GM19397 (cell line): Measurements from ENCODE around the gene TRAPPC6A.
A peak's percentile ranks its signal among the peaks of the same experiment; 100 is the strongest.

Experiments
- ATAC-seq: cut with Tn5 transposase; IDR thresholded peaks from one replicate; pipeline ENCODE4 v1.9.1; 2021; ENCODE audit warnings: mild to moderate bottlenecking, moderate library complexity; ENCODE audit not compliant: unreplicated experiment

Gene TRAPPC6A, protein sequence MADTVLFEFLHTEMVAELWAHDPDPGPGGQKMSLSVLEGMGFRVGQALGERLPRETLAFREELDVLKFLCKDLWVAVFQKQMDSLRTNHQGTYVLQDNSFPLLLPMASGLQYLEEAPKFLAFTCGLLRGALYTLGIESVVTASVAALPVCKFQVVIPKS

DNA sequence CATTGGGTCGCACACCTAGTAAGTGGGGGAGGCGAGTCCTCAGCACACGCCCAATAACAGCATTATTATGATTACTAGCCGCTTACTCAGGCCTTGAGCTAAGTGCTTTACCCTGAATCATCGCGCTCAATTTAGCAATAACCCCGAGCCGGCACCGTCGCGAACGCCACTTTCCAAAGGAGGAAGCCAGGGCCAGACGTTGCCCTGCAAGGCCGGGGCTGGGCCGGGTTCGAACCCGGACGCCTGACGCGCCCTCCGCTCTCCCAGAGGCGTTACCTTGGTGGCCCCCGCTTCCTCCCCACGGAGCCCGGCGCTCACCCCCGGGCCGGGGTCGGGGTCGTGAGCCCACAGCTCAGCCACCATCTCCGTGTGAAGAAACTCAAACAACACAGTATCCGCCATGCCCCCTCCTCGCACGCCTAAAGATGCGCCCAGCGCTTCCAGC is at the start of gene TRAPPC6A:
Gene TRAPPC6A, minus strand, starts transcription at position 421 of the 445 bp plus-strand sequence. Its CDS starts 19 bp downstream, at position 402.
- peak; percentile 5 for ATAC-seq

DNA sequence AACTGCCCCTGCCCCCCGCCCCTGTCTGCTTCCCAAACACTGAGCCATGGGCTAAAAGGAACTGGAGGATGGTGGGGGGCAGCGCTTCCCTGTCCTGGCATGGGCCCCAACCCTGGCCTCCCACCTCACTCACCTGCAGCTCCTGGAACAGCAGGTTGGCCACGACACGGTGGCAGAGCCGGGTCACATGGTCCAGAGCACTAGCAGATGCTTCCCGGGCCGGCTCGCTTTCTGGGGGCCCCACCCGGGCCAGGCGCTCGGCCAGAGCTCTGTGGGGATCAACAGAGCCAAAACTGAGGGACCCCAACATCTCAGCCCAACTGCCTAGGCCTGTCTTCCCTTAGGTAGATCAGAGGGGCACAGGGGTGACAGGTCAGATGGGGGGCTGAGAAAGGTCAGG is 46.6 kb upstream of the TRAPPC6A start:
- no peak for ATAC-seq

DNA sequence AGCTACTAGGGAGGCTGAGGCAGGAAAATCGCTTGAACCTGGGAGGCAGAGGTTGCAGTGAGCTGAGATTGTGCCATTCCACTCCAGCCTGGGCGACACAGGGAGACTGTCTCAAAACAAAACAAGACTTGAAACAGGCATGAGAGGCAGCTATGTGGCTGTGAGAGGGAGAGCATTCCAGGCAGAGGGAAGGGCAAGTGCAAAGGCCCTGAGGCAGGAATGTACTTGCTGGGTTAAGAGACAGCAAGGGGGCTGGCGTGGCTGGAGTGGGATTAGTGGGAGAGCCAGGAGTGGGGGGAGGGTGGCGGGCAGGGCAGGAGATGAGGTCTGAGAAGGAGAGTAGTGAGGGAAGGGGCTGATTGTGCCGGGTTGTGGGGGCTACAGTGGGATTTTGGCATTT is 45.8 kb upstream of the TRAPPC6A start:
- ATAC-seq, result no peak

DNA sequence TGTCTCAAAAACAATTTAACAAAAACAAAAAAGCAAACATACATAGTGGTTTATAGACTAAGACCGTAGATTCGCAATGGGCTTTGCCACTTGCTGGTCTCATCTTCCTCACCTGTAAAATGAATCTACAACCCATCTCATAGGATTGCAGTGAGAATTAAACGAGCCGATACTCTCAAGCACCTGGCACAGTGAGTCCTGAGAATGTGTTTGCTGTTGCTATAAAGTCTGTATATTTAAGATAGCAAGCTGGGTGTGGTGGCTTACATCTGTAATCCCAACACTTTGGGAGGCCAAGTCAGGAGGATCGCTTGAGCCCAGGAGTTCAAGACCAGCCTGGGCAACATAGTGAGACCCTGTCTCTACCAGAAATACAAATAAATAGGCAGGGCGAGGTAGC is 44.7 kb upstream of the TRAPPC6A start:
- ATAC-seq, result no peak

DNA sequence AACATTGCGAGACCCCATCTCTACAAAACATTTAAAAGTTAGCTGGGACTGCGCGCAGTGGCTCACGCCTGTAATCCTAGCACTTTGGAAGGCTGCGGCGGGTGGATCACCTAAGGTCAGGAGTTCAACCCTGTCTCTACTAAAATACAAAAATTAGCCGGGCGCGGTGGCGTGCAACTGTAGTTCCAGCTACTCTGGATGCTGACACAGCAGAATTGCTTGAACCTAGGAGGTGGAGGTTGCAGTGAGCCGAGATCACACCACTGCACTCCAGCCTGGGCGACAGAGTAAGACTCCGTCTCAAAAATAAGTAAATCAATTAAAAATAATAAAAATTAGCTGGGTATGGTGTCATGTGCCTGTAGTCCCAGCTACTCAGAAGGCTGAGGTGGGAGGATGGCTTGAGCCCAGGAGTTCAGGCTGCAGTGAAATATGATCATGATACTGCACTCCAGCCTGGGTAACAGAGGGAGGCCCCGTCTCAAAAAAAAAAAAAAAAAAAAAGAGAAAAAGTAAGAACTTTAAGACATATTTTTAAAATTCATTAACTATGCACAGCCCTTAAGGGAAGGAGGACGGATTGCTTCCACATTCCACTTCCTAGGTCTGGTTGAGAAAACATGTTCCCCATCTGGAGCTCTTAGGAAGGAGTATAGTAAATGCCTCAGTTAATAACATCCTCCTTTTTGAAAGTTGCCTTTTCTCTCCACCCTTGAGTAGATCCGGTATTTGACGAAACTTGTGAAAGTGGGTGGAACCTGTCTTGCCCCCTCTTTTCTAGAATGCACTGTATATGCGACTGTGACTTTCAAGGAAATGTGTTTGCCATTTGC is 41.1 kb upstream of the TRAPPC6A start:
- no peak for ATAC-seq

DNA sequence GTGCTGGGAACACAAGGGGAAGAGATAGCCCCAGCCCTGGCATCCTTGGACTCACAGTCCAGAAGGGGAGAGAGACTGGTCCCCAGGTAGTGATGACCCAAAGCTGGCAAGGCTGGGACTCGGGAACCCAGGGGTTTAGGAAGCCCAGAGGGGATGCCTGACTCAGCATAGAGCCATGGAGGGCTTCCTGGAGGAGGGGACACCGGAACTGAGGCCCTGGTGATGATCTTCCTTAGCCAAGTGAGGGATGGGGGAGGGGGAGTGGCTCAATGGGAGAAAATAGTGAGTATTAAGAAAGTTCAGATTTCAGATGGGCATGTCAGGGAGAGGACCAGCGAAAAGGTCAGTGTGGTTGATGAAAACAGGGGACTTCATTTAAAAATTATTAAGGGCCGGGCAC is 40.4 kb upstream of the TRAPPC6A start:
- ATAC-seq, result no peak

DNA sequence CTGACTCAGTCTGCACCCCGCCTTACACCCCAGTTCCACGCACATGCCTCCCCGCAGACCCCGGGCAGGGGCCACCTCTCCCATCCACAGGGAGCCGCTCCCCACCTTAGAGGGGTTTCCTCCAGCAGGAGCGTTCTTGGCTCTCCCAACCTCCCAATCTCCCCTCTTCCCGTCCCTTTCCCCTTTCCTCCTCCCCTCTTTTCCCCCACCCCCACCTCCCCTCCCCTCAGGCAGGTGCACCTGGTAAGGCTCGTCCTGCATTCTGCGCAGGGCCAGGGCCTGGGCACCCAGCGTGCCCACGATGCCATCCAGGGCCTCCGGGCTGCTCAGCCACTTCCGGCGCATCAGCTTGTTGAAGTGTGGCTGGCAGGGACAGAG is 39.9 kb upstream of the TRAPPC6A start:
- no peak for ATAC-seq

DNA sequence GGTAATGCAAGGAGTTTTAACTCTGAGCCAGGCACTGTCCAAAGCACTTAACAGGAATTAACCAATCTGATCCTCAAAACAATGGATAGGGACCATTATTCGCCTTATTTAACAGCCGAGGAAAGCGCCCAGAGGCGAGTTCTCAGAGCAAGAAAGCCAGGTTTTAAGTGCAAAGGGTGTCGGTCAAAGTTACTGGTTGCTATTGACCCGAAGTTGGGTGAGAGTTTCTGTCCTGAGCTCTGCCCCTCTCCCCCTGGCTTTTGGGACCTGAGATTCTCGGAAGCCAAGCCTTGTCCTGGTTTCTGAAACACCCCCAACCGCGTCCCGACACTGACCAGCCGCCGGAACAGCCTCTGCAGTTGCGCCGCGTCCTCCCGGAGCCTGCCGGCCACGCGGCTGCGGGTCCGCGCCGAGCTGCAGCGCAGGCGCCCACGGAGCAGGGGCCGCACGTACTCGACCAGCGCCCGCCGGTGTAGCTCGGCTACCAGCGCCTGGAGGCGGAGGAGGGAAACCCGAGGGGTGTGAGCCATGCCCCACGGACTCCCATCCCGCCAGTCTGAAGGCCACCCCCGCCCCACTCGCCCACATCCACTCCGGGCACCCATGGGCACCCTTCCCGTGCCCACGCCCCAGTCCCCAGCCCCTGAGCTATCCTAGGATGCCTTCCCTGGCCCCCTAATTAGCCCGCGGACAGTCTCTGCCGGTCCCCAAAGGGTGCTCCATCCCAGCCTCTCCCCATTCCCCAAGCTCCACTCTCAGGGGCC is 39.3 kb upstream of the TRAPPC6A start:
- no peak for ATAC-seq

DNA sequence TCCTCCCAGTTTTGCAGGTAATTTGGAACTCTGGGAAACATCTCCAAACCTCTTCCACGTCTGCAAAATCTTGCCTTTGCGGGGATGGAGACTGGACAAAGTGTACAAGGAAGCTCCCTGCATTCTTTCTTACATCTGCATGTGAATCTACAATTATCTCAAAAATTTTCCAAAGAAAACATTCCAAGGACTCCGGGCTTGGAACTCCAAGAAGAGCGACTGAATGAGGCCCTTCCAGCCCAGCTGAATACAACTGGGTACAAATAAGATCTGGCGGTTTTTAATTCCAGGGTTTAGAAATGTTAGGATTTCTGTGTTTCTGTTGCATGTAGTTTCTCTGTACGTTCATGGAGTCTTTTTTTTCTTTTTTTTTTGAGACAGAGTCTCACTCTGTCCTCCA is 38.6 kb upstream of the TRAPPC6A start:
- no peak for ATAC-seq

DNA sequence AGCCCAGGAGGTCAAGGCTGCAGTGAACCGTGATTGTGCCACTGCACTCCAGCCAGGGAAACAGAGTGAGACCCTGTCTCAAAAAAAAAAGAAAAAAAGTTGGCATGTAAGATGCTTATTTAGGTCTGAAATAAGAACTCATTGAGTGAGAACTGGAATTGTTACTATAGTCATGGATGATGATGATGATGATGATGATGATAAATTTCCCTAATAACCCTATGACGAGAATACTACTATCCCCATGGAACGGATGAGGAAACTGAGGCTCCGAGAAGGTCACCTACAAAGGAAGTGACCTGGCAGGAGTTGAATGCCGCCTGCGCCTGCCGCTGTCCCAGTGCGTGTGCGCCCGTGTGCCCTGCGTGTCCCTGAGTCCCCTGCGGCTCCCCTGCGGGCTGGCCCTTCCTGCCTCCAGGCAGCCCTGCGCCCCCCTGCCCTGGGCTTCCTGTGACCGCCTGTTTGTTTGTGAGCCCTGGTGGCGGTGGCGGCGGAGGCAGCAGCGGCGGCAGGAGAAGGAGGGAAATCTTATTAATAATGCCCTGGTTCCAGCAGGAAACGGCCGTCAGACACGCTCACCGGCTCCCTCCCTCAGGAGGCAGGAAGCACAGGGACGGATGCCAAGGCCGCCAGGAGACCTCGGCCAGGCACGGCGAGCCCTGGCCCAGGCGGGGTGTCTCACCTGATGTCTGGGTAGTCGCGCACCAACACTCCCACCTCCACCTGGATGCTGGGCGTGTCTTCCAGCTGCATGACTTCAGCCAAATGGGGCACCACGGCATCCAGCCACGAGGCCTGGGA is 37.6 kb upstream of the TRAPPC6A start:
- no peak for ATAC-seq

DNA sequence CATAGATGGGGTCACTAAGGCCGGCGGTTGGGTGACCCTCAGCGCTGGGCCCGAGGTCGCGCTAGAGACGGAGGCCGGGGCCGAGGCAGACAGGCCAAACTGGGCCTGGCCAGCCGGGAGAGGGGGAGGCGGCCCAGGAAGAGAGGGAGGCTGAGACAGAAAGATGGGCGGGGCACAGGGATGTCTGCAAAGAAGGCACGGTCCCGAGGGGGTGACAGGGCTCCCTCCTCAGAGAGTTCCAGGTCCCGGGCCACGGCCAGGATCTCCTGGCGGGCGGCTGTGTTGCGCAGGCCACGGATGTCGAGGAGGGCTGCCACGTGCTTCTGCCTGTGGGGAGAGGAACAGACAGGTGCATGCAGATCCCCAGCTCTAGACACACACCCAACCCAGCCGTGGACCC is 35.0 kb upstream of the TRAPPC6A start:
- ATAC-seq, result no peak

DNA sequence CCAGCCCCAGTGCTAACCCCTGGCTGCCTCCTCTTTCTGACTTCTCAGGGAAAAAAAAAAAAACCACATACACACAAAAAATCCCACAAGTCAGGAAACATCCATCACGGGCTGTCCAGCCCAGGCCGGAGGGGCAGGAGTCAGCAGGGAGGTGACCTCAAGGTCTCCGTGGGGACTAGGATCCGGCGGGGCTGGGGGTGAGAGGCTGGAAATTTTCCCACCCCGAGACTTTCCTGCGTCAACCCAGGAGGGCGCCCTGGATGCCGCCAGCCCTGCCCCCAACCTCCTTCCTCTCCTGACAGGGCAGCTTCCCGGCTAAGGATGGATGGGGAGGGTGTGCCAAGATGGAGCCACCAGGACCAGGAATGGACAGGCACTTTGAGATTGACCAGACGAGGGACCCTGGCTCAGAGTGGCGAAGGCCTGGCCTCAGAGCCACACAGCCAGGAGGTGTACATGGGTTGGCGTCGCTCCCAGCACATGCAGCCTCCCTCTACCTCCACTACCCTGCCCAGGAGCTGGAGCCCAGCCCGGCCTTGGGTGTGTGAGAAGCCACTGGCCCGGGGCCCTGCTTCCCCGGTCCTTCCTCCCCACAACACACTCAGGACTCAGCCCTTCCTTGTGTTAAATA is 33.8 kb upstream of the TRAPPC6A start:
- no peak for ATAC-seq

DNA sequence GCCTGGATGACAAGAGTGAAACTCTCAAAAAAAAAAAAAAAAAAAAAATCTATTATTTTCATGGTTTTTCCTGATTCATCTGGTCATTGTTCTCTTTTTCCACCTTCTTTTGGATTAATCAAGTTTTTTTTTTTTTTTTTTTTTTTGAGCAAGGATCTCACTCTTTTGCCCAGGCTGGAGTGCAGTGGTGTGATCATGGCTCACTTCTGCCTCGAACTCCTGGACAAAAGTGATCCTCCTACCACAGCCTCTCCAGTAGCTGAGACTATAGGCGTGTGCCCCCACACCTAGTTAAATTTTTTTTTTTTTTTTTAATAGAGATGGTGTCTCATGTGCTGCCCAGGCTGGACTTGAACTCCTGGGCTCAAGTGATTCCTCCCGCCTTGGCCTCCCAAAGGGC is 28.3 kb upstream of the TRAPPC6A start:
- ATAC-seq, result no peak

DNA sequence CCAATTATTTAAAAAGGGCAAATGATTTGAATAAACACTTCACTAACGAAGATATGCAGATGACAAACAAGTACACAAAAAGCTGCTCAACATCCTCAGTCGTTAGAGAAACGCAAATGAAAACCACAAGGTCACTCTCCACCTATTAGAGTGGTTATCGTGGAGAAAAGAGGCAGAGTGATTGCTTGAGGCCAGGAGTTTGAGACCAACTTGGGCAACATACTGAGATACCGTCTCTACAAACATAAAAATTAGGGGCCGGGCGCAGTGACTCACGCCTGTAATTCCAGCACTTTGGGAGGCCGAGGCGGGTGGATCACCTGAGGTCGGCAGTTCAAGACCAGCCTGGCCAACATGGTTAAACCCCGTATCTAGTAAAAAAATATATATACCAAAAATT is 27.8 kb upstream of the TRAPPC6A start:
- ATAC-seq, result no peak

DNA sequence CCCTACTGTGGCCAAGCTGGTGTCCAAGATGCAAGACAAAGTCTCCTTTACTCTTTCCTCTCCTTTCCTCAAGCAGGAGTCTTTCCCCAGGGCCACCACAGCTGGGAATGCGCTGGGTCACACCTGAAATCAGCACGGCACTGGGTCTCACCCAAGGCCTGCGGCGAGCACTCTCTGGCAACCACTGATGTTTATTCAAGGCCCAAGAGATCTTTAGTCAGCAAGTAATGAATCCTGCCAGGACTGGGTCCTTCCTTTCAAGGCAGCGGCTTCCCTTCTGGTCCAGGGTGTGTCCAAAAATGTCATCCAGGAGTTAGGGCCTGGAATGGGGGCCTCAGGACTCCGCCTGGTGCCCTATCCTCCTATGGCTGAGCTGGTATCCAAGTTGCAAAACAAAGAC is 24.6 kb upstream of the TRAPPC6A start:
- no peak for ATAC-seq

DNA sequence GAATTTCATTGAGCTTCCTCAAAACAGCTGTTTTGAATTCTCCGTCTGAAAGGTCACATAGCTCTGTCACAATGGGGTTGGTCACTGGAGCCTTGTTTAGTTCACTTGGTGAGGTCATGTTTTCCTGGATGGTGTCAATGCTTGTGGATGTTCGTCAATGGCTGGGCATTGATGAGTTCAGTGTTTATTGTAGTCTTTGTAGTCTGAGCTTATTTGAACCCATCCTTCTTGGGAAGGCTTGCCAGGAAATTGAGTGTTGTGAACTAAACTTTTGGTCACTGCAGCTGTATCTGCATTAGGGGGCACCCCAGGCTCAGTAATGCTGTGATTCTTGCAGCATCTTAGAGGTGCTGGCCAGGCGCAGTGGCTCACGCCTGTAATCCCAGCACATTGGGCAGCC is 22.5 kb upstream of the TRAPPC6A start:
- ATAC-seq, result no peak

DNA sequence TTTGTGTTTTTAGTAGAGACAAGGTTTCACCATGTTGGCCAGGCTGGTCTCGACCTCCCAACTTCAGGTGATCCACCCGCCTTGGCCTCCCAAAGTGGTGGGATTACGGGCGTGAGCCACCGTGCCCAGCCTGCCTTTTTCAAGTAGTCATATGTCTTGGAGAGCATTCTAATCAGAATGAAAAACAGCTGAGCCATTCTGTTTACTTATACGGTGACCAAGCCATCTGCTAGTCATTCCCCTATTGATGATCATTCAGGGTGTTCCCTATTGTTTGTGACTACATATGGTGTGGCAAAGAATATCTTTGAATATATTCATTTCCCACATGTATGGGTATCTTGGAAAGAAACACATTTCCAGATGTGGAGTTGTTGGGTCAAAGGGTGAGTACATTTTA is 17.7 kb upstream of the TRAPPC6A start:
- no peak for ATAC-seq

DNA sequence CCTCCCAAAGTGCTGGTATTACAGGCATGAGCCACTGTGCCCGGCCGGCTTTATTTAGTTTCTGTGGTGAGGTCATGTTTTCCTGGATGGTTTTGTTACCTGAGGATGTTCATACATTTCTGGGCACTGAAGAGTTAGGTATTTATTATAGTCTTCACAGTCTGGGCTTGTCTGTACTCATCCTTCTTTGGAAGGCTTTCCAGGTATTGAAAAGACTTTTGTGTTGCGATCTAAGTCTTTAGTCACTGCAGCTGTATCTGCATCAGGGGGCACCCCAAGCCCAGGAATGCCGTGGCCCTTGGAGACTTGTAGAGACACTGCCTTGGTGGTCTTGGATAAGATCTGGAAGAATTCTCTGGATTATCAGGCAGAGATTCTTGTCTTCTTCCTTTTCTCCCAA is 13.3 kb upstream of the TRAPPC6A start:
- ATAC-seq, result no peak

DNA sequence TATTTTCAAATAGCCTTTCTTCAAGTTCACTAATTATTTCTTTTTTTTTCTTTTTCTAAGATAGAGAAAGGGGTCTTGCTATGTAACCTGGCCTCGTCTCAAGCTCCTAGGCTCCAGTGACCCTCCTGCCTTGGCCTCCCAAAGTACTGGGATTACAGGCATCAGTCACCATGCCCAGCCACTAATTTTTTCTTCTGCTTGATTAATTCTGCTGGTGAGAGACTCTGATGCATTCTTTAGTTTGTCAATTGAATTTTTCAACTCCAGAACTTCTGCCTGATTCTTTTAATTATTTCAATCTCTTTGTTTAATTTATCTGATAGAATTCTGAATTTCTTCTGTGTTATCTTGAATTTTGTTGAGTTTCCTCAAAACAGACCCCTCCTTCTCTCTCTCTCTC is 11.9 kb upstream of the TRAPPC6A start:
- no peak for ATAC-seq

DNA sequence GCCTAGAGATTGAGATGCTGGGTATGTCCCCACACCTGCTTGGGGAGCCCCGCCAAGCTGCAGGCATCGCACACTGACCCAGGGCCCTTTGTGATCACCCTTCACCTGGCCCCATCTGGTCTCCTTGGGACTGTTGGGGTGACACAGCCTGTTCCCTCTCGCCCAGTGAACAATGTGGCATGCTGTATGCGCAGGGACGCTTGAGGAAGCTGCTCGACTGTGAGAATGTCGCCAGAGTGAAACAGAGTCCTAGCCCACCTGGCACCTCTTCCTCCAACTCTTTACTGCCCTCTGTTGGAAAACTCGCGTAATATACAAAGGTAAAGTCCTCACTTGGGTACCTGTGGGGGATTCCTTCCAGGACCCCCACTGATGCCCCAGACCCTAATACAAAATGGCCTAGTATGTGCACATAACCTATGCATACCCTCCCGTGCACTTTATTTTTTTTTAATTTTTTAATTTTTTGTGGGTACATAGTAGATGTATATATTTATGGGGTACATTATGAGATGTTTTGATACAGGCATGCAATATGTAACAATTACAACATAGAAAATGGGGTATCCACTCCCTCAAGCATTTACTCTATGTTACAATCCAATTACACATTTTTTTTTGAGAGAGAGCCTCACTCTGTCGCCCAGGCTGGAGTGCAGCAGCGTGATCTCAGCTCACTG is 9.5 kb upstream of the TRAPPC6A start:
- no peak for ATAC-seq
